Renal cortex interstitium (tissue), 11 donors: ENCODE data around the gene EPYC. TPM values are rescaled to one million over a fixed set of nuclear protein-coding genes. Genes with fewer than 3 reads are reported as not detected.

Experiments used
- DNase-seq, 11 donors: peaks; one replicate each; pipeline ENCODE4 v3.0.0-alpha.2; 2013; ENCODE audit warnings: low read depth in 9 of 11, low spot score in 4 of 11; ENCODE audit errors: extremely low read depth in 1 of 11
- polyA plus RNA-seq, 3 donors: library from polyadenylated mRNA; unstranded; fragments of 120-200 nt; gene quantifications; one replicate each; pipeline ENCODE4 v1.2.1, GENCODE V29; 2013; ENCODE audit not compliant: insufficient read length in 3 of 3

EPYC gene
- polyA plus RNA-seq, 3 donors = not detected

DNA sequence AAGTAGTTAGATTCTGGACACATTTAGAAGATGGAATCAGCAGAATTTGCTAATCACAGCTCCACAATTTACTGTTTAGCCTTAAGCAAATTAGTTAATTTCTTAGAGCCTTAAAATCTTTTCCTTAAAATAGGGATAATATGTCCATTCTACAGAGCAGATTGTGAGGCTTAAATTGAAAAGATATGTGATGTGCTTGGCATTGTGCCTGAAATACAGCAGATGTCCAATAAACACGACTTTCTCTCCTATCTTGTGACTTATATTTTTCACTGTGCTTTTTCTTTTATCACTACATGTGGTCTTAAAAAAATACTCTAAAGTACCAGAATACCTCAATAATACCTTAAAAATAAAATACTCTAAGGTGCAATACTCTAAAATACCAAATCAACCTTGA lies 80.4 kb downstream of the EPYC start:
- no peak for DNase-seq

- DNase-seq = no peak
Observed at GRCh38 chr12:90922145-90922627, 82.6 kb downstream of the EPYC start.

DNA sequence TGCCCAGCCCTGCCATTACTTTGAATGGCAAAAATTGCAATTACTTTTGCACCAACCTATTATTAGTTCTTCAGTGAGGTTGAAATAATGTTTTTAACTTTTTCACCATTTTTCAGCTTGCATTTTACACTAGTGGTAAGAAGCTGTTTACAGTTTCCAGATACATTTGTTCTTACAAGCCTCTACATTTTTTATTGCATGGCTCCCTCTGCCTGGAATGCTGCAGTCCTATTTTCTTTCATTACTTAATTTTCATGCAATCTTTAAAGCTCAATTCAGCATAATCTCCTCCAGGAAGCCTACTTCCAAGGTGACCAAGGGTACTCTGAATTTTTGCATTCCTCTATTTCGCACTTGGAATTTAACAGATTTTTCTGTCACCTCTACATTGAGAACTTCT lies 83.2 kb downstream of the EPYC start:
- no peak for DNase-seq

DNA sequence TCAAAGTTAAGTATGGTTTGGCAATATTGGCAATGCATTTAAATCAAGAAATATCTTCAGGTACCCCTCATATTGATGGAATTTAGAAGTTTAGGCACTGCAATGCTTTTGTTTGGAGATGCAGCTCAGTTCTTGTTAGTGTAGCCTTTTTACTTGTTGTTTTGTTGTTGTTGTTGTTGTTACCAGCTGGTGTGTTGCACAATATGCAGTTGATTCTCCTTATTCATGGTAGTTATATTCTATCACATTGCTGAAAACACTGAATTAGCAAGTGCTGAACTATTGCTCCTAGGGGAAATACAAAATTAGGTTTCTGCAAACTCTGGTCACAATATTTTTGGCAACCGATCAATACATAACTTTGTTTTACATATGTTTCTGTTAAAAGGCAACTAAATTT lies 84.5 kb downstream of the EPYC start:
- no peak for DNase-seq

- DNase-seq = peak in 2 of 11 donors; percentile 12 to 20
Observed at GRCh38 chr12:90917431-90917830, 87.3 kb downstream of the EPYC start.

- no peak for DNase-seq
Observed at GRCh38 chr12:90916516-90916915, 88.3 kb downstream of the EPYC start.

GRCh38 chr12:90915353-90915752 lies 89.4 kb downstream of the EPYC start:
- DNase-seq = no peak

Other genes with a start within 250 kb of the EPYC start
- gene CCER1, start 49.8 kb downstream of the EPYC start, polyA plus RNA-seq = not detected
- gene KERA, start 53.1 kb upstream of the EPYC start, polyA plus RNA-seq = not detected
- gene LUM, start 106.5 kb upstream of the EPYC start, polyA plus RNA-seq = 10 to 100 TPM; 48.5 to 54.1 (median 52.3) TPM
- gene DCN, start 177.8 kb upstream of the EPYC start, polyA plus RNA-seq = 100 to 1,000 TPM; 459 to 519 (median 484) TPM